Activated CD4-positive, alpha-beta T cell treated with anti-CD3 and anti-CD28 coated beads, Interleukin-2, amount 50 U/mL, for 1 hour (primary cell): ENCODE measurements around the gene CERS3.

ENCODE experiments used
- DNase-seq: peaks from one replicate; pipeline ENCODE4 v3.0.0-alpha.2; 2020

CERS3 gene

GRCh38 chr15:100373120-100373896, 155.4 kb downstream of the CERS3 start:
- no peak for DNase-seq

- no peak for DNase-seq
Observed at GRCh38 chr15:100372739-100373119, 156.0 kb downstream of the CERS3 start.

GRCh38 chr15:100355342-100355741, 173.4 kb downstream of the CERS3 start:
- DNase-seq = no peak

GRCh38 chr15:100353449-100353848, 175.3 kb downstream of the CERS3 start:
- no peak for DNase-seq

- no peak for DNase-seq
Observed at GRCh38 chr15:100350434-100351226, 178.1 kb downstream of the CERS3 start.
